Renal cortical epithelial cell (primary cell): ENCODE results near the gene NDUFV2. TPM values are rescaled to one million over a fixed set of nuclear protein-coding genes. Genes with fewer than 3 reads are reported as not detected.
"Not testable (repeated sequence)": the region's sequence is repeated elsewhere in the genome, so short reads cannot be mapped to it uniquely, and the experiment has no call there.

Experiments used
- DNase-seq: peaks from one replicate; pipeline ENCODE4 v3.0.0-alpha.2; 2011; ENCODE audit warnings: low read depth
- total RNA-seq: library from RNA; depleted of rRNA; stranded (reverse); fragments of >200 nt; gene quantifications from 2 replicates; pipeline ENCODE4 v1.2.3, GENCODE V29; 2014

The NDUFV2 gene
- 114 and 133 TPM in 2 replicates for total RNA-seq

- peak; percentile 75 for DNase-seq
These were observed at the start of gene NDUFV2 for GRCh38 chr18:9102508-9103375. Gene NDUFV2 (plus strand): TSS chr18:9102699. CDS start chr18:9102744, 45 bp downstream.

GRCh38 chr18:9053814-9054213 is 48.7 kb upstream of the NDUFV2 start:
- no peak for DNase-seq

GRCh38 chr18:9055185-9055584 is 47.3 kb upstream of the NDUFV2 start:
- peak; percentile 96 for DNase-seq

- peak; percentile 59 for DNase-seq
These were observed 46.9 kb upstream of the NDUFV2 start for GRCh38 chr18:9055626-9056025.

- DNase-seq, result no peak
These were observed 44.9 kb upstream of the NDUFV2 start for GRCh38 chr18:9057646-9058045.

- peak; percentile 59 for DNase-seq
These were observed 44.1 kb upstream of the NDUFV2 start for GRCh38 chr18:9058406-9058805.

GRCh38 chr18:9062418-9062751 is 40.1 kb upstream of the NDUFV2 start:
- DNase-seq, result no peak

- DNase-seq, result no peak
These were observed 36.6 kb upstream of the NDUFV2 start for GRCh38 chr18:9065864-9066263.

GRCh38 chr18:9066358-9066757 is 36.1 kb upstream of the NDUFV2 start:
- DNase-seq, result no peak

GRCh38 chr18:9066817-9067306 is 35.6 kb upstream of the NDUFV2 start:
- DNase-seq, result no peak

- no peak for DNase-seq
These were observed 34.7 kb upstream of the NDUFV2 start for GRCh38 chr18:9067823-9068222.

GRCh38 chr18:9068346-9068745 is 34.2 kb upstream of the NDUFV2 start:
- peak; percentile 42 for DNase-seq

- peak; percentile 25 for DNase-seq
These were observed 32.9 kb upstream of the NDUFV2 start for GRCh38 chr18:9069601-9070000.

- DNase-seq, result no peak
These were observed 32.3 kb upstream of the NDUFV2 start for GRCh38 chr18:9070212-9070611.

GRCh38 chr18:9079818-9080528 is 22.5 kb upstream of the NDUFV2 start:
- DNase-seq, result no peak

- DNase-seq, result no peak
These were observed 20.6 kb upstream of the NDUFV2 start for GRCh38 chr18:9081940-9082339.

GRCh38 chr18:9082711-9083510 is 19.6 kb upstream of the NDUFV2 start:
- no peak for DNase-seq

- no peak for DNase-seq
These were observed 16.5 kb upstream of the NDUFV2 start for GRCh38 chr18:9086015-9086414.

GRCh38 chr18:9086624-9087023 is 15.9 kb upstream of the NDUFV2 start:
- DNase-seq, result no peak

- DNase-seq, result no peak
These were observed 15.4 kb upstream of the NDUFV2 start for GRCh38 chr18:9087144-9087543.

- DNase-seq, result no peak
These were observed 14.2 kb upstream of the NDUFV2 start for GRCh38 chr18:9088252-9088651.

- not testable (repeated sequence) for DNase-seq
These were observed 13.8 kb upstream of the NDUFV2 start for GRCh38 chr18:9088727-9089126.
